ENCODE measurements around the gene APOL2.
"Not testable (repeated sequence)": the region's sequence is repeated elsewhere in the genome, so short reads cannot be mapped to it uniquely, and the experiment has no call there.

APOL2 gene, protein sequence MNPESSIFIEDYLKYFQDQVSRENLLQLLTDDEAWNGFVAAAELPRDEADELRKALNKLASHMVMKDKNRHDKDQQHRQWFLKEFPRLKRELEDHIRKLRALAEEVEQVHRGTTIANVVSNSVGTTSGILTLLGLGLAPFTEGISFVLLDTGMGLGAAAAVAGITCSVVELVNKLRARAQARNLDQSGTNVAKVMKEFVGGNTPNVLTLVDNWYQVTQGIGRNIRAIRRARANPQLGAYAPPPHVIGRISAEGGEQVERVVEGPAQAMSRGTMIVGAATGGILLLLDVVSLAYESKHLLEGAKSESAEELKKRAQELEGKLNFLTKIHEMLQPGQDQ

DNA sequence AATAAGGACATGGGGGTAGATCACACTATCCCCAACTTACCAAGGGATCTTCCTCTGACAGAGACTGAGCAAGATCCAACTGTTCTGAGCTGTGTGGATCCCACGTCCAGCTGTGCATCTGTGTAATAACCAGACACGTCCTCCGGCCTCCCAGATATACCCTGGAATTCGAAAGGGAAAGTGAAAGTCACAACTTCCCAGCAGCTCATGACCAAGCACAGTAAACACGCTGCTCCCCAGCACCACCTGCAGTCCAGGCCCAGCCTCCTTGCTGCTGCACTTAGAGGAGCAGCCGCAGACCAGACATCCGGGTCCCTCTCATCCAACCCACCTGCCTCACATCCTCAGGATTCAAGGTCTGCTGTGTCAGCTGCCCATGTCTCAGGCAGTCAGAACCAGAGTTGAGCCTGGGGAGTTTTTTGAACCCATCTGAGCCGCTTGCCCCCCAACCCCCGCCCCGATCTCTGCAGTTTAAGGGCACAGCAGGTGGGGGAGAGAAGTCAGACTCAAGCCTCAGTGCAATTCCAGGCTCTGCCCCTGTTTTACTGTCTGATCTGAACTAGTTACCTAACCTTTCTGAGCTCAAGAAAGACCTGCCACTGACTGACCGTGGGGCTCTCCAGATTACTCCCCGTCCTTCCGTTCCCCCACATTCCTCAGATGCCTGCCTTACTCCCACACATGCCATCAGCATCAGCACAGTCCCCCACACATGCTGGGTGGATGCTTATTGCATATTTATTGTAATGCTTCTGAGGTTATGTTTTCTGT lies at the start of gene APOL2:
APOL2 (minus strand) TSS at position 127 of the 771 bp plus-strand sequence. CDS start 6,365 bp downstream, outside the sequence.
- peak; percentile 86 for DNase-seq

GRCh38 chr22:36288571-36289405 lies 49.5 kb upstream of the APOL2 start:
- DNase-seq, result no peak

DNA sequence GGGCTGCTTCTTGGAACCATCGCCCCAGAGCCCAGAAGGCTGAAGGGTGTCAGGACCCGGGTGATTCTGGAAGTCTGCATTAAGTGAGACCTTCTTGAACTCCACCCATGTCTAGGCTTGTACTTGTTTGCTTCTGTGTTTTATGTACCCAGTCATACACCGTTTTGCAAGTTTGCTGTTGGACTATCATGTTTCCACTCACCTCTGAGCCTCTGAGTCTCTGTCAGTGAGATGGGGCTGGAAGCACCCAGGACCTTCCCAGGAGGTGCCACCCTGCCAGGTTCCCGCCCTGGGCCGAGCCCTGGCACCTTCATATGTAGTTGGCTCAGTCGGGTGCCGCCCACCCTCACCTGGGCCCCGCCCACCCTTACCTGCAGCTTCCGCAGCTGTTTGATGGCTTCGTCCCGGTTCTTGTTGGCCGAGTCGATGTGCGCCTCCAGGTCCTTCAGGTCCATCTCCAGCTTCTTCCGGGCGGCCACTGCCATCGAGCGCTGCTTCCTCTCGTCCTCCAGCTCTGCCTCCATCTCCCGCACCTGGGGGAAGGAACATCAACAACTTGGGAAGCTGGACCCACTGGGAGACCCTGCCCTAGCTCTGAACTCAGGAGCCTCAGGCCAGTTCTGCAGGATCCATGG lies 48.7 kb upstream of the APOL2 start:
- DNase-seq, result no peak

- peak; percentile 91 for DNase-seq
Measured at GRCh38 chr22:36286096-36286957, 47.0 kb upstream of the APOL2 start.

- DNase-seq, result no peak
Measured at GRCh38 chr22:36285545-36285944, 46.2 kb upstream of the APOL2 start.

- DNase-seq, result no peak
Measured at GRCh38 chr22:36285017-36285416, 45.7 kb upstream of the APOL2 start.

DNA sequence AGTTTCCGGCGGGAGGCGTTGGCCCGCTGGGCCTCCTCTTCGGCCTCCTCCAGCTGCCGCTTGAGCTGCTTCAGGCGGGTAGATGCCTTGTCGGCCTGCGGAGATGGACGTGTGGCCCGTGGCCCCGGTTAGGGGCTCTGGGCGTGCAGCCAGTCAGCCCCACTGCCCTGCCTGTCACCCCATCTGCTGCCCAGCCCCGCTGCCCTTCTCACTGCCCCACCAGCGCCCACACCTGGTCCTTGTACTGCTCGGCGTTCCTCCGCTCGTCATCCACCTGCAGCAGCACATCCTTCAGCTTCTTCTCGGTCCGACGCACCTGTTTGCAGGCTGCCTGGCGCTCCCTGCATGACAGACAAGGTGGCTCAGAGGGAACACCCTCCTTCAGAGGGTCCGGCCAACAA lies 44.8 kb upstream of the APOL2 start:
- DNase-seq, result no peak

DNA sequence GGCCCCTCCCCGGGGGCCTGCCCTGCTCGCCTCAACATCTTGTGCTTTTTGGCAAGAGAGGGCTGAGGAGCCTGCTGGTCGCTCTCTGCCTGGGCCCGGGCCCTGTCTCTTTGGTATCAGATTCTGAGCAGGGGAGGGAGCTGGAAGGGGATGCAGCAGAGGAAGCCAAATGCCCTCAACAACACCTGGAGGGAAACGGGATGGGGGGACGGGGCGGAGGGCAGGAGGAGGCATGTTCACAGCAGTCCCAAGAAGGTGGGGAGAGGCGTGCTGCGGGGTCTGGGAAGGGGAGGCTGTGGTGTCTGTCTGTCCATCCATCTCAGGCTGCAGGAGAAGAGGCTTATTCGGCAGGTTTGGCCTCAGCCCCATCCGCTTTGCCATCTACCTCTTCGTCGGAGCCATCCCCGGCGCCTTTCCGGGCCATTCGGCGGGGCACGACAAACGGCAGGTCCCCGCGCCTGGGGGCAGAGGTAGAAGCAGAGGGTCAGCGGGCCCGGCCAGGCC lies 43.1 kb upstream of the APOL2 start:
- DNase-seq, result no peak

- no peak for DNase-seq
Measured at GRCh38 chr22:36281781-36282327, 42.5 kb upstream of the APOL2 start.

DNA sequence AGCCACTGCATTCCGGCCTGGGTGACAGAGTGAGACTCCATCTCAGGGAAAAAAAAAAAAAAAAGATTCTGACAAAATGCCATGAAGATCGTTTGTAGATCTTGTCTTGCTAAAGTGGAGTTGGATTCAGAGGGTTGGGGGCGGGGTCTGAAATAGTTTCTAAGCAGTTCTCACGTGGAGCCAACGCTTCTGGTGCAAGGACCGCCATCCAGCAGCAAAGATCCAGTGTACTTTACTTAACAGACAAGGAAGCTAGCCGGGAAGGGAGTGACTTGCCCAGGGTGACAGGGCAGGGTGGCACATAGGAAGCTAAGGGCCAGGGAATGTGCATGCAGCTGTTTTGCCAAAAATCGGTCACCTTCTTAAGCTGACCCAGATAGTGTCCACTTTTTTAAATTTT lies 41.1 kb upstream of the APOL2 start:
- DNase-seq, result no peak

DNA sequence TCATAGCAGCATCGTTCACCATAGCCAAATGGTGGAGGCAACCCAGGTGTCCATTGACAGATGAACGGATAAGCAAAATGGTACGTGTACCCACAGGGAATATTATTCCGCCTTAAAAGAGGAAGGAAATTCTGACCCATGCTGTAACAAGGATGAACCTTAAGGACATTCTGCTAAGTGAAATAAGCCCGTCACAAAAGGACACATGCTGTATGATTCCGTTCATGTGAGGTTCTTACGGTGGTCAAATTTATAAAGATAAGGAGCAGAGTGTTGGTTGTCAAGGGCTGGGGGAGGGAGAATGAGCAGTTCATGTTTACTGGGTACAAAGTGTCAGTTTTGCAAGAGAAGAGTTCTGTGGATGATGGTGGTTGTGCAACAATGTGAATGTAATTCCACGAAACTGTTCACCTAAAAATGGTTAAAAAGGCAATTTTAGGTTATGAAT lies 39.9 kb upstream of the APOL2 start:
- no peak for DNase-seq

DNA sequence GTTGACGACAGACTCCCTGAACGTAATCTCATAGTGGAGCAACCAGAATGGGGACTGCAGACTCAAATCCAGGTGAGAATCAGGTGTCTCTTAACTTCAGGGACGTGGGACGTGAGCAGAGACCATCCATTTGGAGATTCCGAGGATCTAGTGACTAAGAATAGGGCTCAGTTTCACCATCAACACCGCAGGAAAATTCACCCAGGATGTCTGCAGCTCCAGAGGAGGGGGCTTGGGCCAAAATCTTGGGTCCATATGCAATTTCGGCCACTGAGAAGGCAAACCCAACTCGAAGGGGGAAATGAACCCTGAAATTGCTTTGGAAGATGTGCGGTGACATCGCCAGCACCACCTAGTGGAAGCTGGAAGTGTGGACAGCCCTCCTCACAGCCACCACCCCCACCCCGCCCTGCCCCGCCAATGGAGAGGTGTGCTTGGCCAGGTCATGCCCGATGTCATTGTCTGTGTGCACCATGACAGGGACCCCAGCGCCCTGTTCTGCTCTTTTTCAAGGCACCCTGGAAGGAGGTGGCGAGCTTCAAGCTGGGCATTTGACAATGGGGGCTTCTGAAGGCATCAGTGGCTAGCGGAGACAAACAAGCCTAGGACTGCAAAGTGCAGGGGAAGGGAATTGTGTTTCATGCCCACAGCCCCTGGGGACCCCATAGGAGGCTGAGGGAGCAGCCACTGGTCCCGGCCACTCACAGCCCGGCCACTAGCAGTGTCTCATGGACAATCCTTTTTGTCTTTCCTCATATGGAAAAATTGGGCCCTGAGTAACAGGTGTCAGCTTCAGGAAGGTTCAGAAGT lies 38.4 kb upstream of the APOL2 start:
- DNase-seq, result peak; percentile 83

- no peak for DNase-seq
Measured at GRCh38 chr22:36274531-36274930, 35.2 kb upstream of the APOL2 start.

DNA sequence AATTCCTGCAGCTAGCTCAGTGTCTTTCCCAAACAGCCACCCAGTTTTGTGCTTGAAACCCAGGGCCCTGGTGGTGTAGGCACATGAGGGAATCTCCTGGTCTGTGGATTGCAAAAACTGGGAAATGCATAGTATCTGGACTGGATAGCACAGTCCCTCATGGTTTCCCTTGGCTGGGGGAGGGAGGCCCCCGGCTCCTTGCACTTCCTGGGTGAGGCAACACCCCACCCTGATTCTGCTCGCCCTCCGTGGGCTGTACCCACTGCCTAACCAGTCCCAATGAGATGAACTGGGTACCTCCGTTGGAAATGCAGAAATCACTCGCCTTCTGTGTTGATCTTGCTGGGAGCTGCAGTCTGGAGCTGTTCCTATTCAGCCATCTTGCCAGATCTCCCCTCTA lies 32.6 kb upstream of the APOL2 start:
- DNase-seq, result not testable (repeated sequence)

DNA sequence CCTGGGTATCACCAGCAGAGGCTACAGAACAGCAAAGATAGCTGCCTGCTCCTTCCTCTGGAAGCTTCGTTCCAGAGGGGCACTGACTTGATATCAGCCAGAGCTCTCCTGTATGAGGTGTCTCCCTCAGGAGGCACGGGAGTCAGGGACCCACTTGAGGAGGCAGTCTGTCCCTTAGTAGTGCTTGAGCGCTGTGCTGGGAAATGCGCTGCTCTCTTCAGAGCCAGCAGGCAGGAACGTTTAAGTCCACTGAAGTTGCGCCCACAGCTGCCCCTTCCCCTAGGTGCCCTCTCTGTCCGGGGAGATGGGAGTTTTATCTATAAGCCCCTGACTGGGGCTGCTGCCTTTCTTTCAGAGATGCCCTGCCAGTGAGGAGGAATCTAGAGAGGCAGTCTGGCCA lies 31.9 kb upstream of the APOL2 start:
- not testable (repeated sequence) for DNase-seq

DNA sequence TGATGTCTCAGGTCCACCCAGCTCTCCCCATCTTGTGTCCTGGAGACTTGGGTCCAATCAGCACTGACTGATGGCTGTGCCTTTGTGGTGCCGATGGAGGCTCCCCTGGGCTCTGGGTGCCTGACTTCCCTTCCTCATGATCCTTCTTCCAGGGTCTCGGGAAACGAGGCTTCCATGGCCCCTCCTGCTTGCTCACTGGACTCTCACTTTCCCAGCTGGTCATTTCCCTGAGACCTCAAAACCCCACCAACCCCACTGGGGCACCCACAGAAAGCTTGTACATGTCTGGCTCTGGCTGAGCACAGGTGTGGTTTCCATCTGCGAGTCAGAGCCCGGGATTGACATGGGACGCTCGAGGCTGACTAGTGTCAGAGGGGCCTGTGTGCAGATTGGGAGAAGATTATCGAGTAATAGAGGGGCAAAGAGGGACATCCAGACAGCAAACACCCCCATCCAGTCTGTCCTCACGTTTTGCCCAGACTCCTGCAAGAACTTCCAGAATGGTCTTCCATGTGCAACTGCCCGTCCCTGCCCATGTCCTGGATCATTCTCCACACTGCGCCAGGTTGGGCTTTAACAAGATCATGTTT lies 28.7 kb upstream of the APOL2 start:
- DNase-seq, result no peak

DNA sequence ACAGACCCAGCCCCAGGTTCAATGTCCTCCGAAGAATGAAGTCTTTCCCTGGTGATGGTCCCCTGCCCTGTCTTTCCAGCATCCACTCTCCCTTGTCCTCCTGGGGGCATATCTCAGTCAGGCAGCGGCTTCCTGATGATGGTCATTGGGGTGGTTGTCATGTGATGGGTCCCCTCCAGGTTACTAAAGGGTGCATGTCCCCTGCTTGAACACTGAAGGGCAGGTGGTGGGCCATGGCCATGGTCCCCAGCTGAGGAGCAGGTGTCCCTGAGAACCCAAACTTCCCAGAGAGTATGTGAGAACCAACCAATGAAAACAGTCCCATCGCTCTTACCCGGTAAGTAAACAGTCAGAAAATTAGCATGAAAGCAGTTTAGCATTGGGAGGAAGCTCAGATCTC lies 27.7 kb upstream of the APOL2 start:
- no peak for DNase-seq

GRCh38 chr22:36263886-36264664 lies 24.7 kb upstream of the APOL2 start:
- DNase-seq, result peak; percentile 42

DNA sequence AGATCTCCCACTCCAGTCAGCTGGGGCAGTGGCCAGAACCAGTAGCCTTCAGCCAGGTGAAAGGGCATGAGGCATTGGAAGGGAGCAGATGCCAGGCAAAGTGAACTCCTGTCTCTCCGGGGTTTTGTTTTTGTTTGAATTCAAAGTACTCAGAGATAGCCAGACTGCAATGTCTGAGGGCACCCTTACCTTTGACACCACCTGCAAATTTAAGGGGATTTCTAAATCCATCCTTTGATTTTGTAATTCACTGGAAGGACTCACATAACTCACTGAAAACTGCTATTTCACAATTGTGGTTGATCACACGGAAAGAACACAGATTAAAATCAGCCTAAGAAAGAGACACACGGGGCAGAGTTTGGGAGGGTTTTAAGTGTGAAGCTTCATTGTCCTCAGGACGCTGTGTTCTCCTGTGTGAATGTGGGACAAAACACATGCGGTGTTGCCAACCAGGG lies 23.9 kb upstream of the APOL2 start:
- DNase-seq, result not testable (repeated sequence)
